ENCODE measurements around the gene CCDC194. TPM values are rescaled to one million over a fixed set of nuclear protein-coding genes. Genes with fewer than 3 reads are reported as not detected.

CCDC194 gene
- total and polyA plus RNA-seq, 2 of the 13 experiments (the other 11 are each of a cell fraction or from before 2014, with no cell fraction given) = 0.13 to 0.21 TPM

- TF ChIP-seq DZIP1 (CRISPR knock-in tag; IDR thresholded peaks at IDR 0.05) (no peak), JUND (CRISPR knock-in tag; IDR thresholded peaks at IDR 0.05) (peak; percentile 55; the same call in 1 of the 2 replicates), HMGXB4 (CRISPR knock-in tag; IDR thresholded peaks at IDR 0.05; ENCODE audit: borderline replicate concordance in 1 of 2, low read depth in 1 of 2) (peak; percentile 49 to 53; a peak in 2 of 4 replicates), DPF2 (CRISPR knock-in tag; IDR thresholded peaks at IDR 0.05; ENCODE audit: borderline replicate concordance, low read depth) (0 out of 2 replicates have a peak, but pooled peaks have one; percentile 19), ZSCAN30 (CRISPR knock-in tag; IDR thresholded peaks at IDR 0.05) (no peak), POLR2G (IDR thresholded peaks at IDR 0.05; ENCODE audit: low read depth, low read length) (0 out of 2 replicates have a peak, but pooled peaks have one; percentile 33), MTERF4 (CRISPR knock-in tag; IDR thresholded peaks at IDR 0.05) (0 out of 2 replicates have a peak, but pooled peaks have one; percentile 53), SOX5 (CRISPR knock-in tag; IDR thresholded peaks at IDR 0.05; ENCODE audit: borderline replicate concordance) (peak; percentile 18; the same call in 1 of the 2 replicates), MTA1 (CRISPR knock-in tag; IDR thresholded peaks at IDR 0.05; ENCODE audit: borderline replicate concordance) (peak; percentile 76; the same call in 1 of the 2 replicates), BCL3 (CRISPR knock-in tag; IDR thresholded peaks at IDR 0.05) (peak; percentile 51; the same call in 1 of the 2 replicates), ARNT2 (CRISPR knock-in tag; IDR thresholded peaks at IDR 0.05; ENCODE audit: low read depth) (peak; percentile 67; the same call in 1 of the 2 replicates), MAZ (IDR thresholded peaks at IDR 0.05; ENCODE audit: borderline replicate concordance, low read depth, low read length) (peak; percentile 30; the same call in 1 of the 2 replicates), MAZ (CRISPR knock-in tag; IDR thresholded peaks at IDR 0.05; ENCODE audit: low read depth) (peak; percentile 88), ZNF614 (CRISPR knock-in tag; IDR thresholded peaks at IDR 0.05; ENCODE audit: borderline replicate concordance) (peak; percentile 49; the same call in 1 of the 2 replicates), RXRA (CRISPR knock-in tag; IDR thresholded peaks at IDR 0.05) (peak; percentile 67), POLR2A (IDR thresholded peaks at IDR 0.05; ENCODE audit: insufficient read depth in 1 of 2, low read depth in 2 of 2, low read length in 2 of 2) (peak in 1 of 2 experiments; percentile 43; a peak in 1 of 4 replicates)
- TF ChIP-seq, protein P1, sequence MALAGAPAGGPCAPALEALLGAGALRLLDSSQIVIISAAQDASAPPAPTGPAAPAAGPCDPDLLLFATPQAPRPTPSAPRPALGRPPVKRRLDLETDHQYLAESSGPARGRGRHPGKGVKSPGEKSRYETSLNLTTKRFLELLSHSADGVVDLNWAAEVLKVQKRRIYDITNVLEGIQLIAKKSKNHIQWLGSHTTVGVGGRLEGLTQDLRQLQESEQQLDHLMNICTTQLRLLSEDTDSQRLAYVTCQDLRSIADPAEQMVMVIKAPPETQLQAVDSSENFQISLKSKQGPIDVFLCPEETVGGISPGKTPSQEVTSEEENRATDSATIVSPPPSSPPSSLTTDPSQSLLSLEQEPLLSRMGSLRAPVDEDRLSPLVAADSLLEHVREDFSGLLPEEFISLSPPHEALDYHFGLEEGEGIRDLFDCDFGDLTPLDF (CRISPR knock-in tag; IDR thresholded peaks at IDR 0.05) = no peak
- TF ChIP-seq, protein P2, sequence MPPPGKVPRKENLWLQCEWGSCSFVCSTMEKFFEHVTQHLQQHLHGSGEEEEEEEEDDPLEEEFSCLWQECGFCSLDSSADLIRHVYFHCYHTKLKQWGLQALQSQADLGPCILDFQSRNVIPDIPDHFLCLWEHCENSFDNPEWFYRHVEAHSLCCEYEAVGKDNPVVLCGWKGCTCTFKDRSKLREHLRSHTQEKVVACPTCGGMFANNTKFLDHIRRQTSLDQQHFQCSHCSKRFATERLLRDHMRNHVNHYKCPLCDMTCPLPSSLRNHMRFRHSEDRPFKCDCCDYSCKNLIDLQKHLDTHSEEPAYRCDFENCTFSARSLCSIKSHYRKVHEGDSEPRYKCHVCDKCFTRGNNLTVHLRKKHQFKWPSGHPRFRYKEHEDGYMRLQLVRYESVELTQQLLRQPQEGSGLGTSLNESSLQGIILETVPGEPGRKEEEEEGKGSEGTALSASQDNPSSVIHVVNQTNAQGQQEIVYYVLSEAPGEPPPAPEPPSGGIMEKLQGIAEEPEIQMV (CRISPR knock-in tag; IDR thresholded peaks at IDR 0.05; ENCODE audit: low read depth) = 0 out of 2 replicates have a peak, but pooled peaks have one; percentile 60
Observed at GRCh38 chr19:17340871-17341357, 53.1 kb downstream of the CCDC194 start (continued).
